ENCODE measurements around the gene TBC1D14. TPM values are rescaled to one million over a fixed set of nuclear protein-coding genes. Genes with fewer than 3 reads are reported as not detected.

Gene TBC1D14
- total and polyA plus RNA-seq, 10 of the 15 experiments (the other 5 are each of a cell fraction or from before 2014, with no cell fraction given) = 0.87 to 39.3 (median 30.1) TPM

- H3K9me3 ChIP-seq (replicated peaks; ENCODE audit: control insufficient read depth, insufficient read depth, low read length) = no peaks in the 10 kb centered on the region; the same call in 2 of the 3 replicates
- no peak overlapping the region for H3K9ac ChIP-seq (ENCODE audit: control insufficient read depth, insufficient read depth, low read length)
- no peak overlapping the region for H2AFZ ChIP-seq (ENCODE audit: control insufficient read depth, low read depth, low read length)
- peaks cover 55% of the 10 kb centered on the region for H3K4me1 ChIP-seq (ENCODE audit: control insufficient read depth, insufficient read depth, low read length)
- no peak overlapping the region for H3K4me3 ChIP-seq
- intact Hi-C loops (cut with micrococcal nuclease; ENCODE audit: unreplicated experiment) (no loop called here), in situ Hi-C loops (cut with MboI) (no loop called here)
- H3K27ac ChIP-seq (ENCODE audit: control insufficient read depth, insufficient read depth) = no peak overlapping the region
- ChIA-PET RAD21 (ENCODE audit: unreplicated experiment) (interaction anchor here (1.6 kb wide), 1 partner anchor 48 kb away, joined by 6 read pairs; no protein-coding TSS in a partner anchor), CTCF (interaction anchor here (1.6 kb wide), 1 partner anchor 35 kb away, joined by 6 read pairs; no protein-coding TSS in a partner anchor), SMC1A (ENCODE audit: uncharacterized antibody, unreplicated experiment) (interaction anchor here (0.6 kb wide), 1 partner anchor 196 kb away, joined by 3 read pairs; no protein-coding TSS in a partner anchor), POLR2A (interaction anchor here (0.6 to 1.3 kb wide), 2 partner anchors 25 to 218 kb away, joined by 3 to 4 read pairs; no protein-coding TSS in a partner anchor)
- no TSS peak for BruUV-seq (replicated peaks)
- DNase-seq (ENCODE audit: low read depth, low spot score) (no peak), FAIRE-seq (no peak), ATAC-seq (no peak)
- no peaks in the 10 kb centered on the region for H3K27me3 ChIP-seq (replicated peaks in 1 of 2; ENCODE audit: control insufficient read depth in 2 of 2, insufficient read depth in 2 of 2, low read length in 1 of 2)
- no peak for TF ChIP-seq RAD21 (IDR thresholded peaks at IDR 0.05; ENCODE audit: insufficient read depth, low read depth, low read length)
- TF ChIP-seq IKZF1 (conservative IDR thresholded peaks at IDR 0.05) = no peak; the same call in 1 of the 2 replicates
- no peak for TF ChIP-seq ATF7 (IDR thresholded peaks at IDR 0.05; ENCODE audit: low read depth)
- no peak for TF ChIP-seq IKZF2 (IDR thresholded peaks at IDR 0.05)
- no peak for TF ChIP-seq CREM (IDR thresholded peaks at IDR 0.05; ENCODE audit: low read depth)
- TF ChIP-seq SPI1 (IDR thresholded peaks at IDR 0.05; ENCODE audit: borderline replicate concordance, insufficient read depth, low read depth, low read length) = no peak; the same call in 1 of the 2 replicates
- no peak for TF ChIP-seq PRDM15 (CRISPR knock-in tag; IDR thresholded peaks at IDR 0.05)
- no peak for TF ChIP-seq CBFB (IDR thresholded peaks at IDR 0.05; ENCODE audit: low read depth)
- H3K36me3 ChIP-seq (ENCODE audit: control insufficient read depth in 2 of 2, insufficient read depth in 2 of 2, low read length in 1 of 2) = peaks cover 0 to 2% of the 10 kb centered on the region in 2 experiments; a peak in 1 of 4 replicates
- H3K4me2 ChIP-seq (ENCODE audit: control insufficient read depth, insufficient read depth) = peak overlapping the region; percentile 63
- H4K20me1 ChIP-seq (ENCODE audit: control insufficient read depth, insufficient read depth) = no peaks in the 10 kb centered on the region
- 57% methylated on average over 20 of the region's 20 CpGs for WGBS (ENCODE audit: insufficient coverage, insufficient replicate concordance, low lambda C conversion rate, missing lambda C conversion rate)
- peaks cover 9% of the 10 kb centered on the region for H3K79me2 ChIP-seq (ENCODE audit: control insufficient read depth, insufficient read depth, low read length)
These were observed 29.1 kb downstream of the TBC1D14 start for GRCh38 chr4:6938647-6939271.
